GM12878 (cell line): ENCODE data around the gene ATP2C1. TPM values are rescaled to one million over a fixed set of nuclear protein-coding genes. Genes with fewer than 3 reads are reported as not detected.

Source experiments
- BRCA1 ChIP-seq: IDR thresholded peaks from 2 replicates; pipeline ENCODE4 v1.6.1; 2011; ENCODE audit warnings: low read depth, low read length, improper control_type of control experiment
- CBX5 ChIP-seq: sonication (generic); IDR thresholded peaks from 2 replicates; pipeline ENCODE4 v1.6.1; 2016; ENCODE audit warnings: low read depth, moderate library complexity, mild to moderate bottlenecking, inconsistent platforms
- FOS ChIP-seq: IDR thresholded peaks from 3 replicates; pipeline ENCODE4 v1.6.1; 2011; ENCODE audit warnings: borderline replicate concordance; ENCODE audit not compliant: insufficient read length; ENCODE audit errors: extremely low read depth
- MTA2 ChIP-seq: fragments of 450-650 bp; IDR thresholded peaks from 2 replicates; pipeline ENCODE4 v1.6.1; 2016; ENCODE audit warnings: low read depth, mild to moderate bottlenecking, moderate library complexity
- NBN ChIP-seq: fragments of 450-650 bp; IDR thresholded peaks from 2 replicates; pipeline ENCODE4 v1.6.1; 2016
- NRF1 ChIP-seq: conservative IDR thresholded peaks from 2 replicates; pipeline ENCODE4 v1.6.1; 2011; ENCODE audit warnings: mild to moderate bottlenecking, low read depth, low read length, improper control_type of control experiment
- POLR2AphosphoS5 ChIP-seq: IDR thresholded peaks from 2 replicates; pipeline ENCODE4 v1.6.1; 2011; ENCODE audit warnings: mild to moderate bottlenecking, low read length, inconsistent platforms
- SIN3A ChIP-seq: IDR thresholded peaks from 2 replicates; pipeline ENCODE4 v1.6.1; 2012; ENCODE audit warnings: low read depth, low read length, improper control_type of control experiment
- SMC3 ChIP-seq: IDR thresholded peaks from 2 replicates; pipeline ENCODE4 v1.6.1; 2011; ENCODE audit warnings: low read length, improper control_type of control experiment, borderline replicate concordance
- SP1 ChIP-seq: IDR thresholded peaks from one replicate; pipeline ENCODE4 v1.6.1; 2011; ENCODE audit warnings: low read depth, low read length
- SPI1 ChIP-seq: IDR thresholded peaks from 2 replicates; pipeline ENCODE4 v1.6.1; 2011; ENCODE audit warnings: low read depth, mild to moderate bottlenecking, low read length, moderate library complexity, borderline replicate concordance; ENCODE audit not compliant: insufficient read depth
- TCF3 ChIP-seq: IDR thresholded peaks from 2 replicates; pipeline ENCODE4 v1.6.1; 2012; ENCODE audit warnings: low read depth, mild to moderate bottlenecking, low read length, borderline replicate concordance; ENCODE audit not compliant: insufficient read depth
- polyA plus RNA-seq, 11 experiments: library from polyadenylated mRNA; depleted of rRNA in 4 of 11; unstranded in 6 of 11; stranded (reverse) in 5 of 11; fragments of >200 nt; fragmentation: Nextera tagmentation in 4 of 11; fragmentation: Illumina TruSeq in 1 of 11; extraction: Ambion mirVana in 4 of 11; extraction: Trizol in 1 of 11; gene quantifications; 1 replicate in 1 of 11; 2 replicates in 10 of 11; pipeline versions ENCODE4 v1.2.1 to v1.2.3, GENCODE V29; 2011 to 2016; ENCODE audit warnings: inconsistent platforms in 2 of 11, missing spikeins in 2 of 11, low read depth in 1 of 11
- total RNA-seq, 4 experiments: library from RNA; depleted of rRNA in 3 of 4; stranded (reverse); fragments of >200 nt in 3 of 4; fragmentation: Illumina TruSeq in 1 of 4; extraction: Trizol in 1 of 4; gene quantifications; 2 replicates each; pipeline versions ENCODE4 v1.2.1 to v1.2.3, GENCODE V29; 2013 to 2021
- TF ChIP-seq, protein P1 (sequence below): fragments of 450-650 bp; IDR thresholded peaks from 2 replicates; pipeline ENCODE4 v1.6.1; 2017; ENCODE audit warnings: mild to moderate bottlenecking, moderate library complexity
- TF ChIP-seq, protein P2 (sequence below): fragments of 450-650 bp; IDR thresholded peaks from 2 replicates; pipeline ENCODE4 v1.6.1; 2018; ENCODE audit warnings: mild to moderate bottlenecking, low read depth, moderate library complexity; ENCODE audit not compliant: partially characterized antibody
- TF ChIP-seq, protein P3 (sequence below): fragments of 450-650 bp; IDR thresholded peaks from 2 replicates; pipeline ENCODE4 v1.6.1; 2017; ENCODE audit warnings: antibody characterized with exemption, mild to moderate bottlenecking, moderate library complexity

ATP2C1 gene
- total and polyA plus RNA-seq, 10 of the 15 experiments (the other 5 are each of a cell fraction or from before 2014, with no cell fraction given), result 20.6 to 116 (median 55.1) TPM

DNA sequence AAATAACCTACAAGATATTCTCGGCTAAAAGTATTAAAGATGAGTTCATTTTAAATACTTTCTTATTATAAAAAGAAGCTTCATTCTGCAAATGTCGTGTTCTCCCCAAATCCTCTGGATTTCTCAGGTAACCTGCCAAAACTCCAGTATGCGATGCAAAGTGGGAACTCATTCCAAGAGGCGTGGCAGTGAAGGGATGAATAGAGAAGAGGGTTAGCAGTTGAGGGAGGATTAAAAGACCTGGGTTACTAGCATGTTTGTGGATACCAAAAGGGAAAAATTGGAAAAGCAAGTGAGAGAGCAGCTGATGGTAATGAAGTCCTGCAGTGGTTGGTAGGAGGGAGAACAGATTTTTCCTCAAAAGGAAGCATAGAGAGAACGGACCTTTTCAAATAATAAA is 61.6 kb downstream of the ATP2C1 start (continued):
- TF ChIP-seq, protein P1, sequence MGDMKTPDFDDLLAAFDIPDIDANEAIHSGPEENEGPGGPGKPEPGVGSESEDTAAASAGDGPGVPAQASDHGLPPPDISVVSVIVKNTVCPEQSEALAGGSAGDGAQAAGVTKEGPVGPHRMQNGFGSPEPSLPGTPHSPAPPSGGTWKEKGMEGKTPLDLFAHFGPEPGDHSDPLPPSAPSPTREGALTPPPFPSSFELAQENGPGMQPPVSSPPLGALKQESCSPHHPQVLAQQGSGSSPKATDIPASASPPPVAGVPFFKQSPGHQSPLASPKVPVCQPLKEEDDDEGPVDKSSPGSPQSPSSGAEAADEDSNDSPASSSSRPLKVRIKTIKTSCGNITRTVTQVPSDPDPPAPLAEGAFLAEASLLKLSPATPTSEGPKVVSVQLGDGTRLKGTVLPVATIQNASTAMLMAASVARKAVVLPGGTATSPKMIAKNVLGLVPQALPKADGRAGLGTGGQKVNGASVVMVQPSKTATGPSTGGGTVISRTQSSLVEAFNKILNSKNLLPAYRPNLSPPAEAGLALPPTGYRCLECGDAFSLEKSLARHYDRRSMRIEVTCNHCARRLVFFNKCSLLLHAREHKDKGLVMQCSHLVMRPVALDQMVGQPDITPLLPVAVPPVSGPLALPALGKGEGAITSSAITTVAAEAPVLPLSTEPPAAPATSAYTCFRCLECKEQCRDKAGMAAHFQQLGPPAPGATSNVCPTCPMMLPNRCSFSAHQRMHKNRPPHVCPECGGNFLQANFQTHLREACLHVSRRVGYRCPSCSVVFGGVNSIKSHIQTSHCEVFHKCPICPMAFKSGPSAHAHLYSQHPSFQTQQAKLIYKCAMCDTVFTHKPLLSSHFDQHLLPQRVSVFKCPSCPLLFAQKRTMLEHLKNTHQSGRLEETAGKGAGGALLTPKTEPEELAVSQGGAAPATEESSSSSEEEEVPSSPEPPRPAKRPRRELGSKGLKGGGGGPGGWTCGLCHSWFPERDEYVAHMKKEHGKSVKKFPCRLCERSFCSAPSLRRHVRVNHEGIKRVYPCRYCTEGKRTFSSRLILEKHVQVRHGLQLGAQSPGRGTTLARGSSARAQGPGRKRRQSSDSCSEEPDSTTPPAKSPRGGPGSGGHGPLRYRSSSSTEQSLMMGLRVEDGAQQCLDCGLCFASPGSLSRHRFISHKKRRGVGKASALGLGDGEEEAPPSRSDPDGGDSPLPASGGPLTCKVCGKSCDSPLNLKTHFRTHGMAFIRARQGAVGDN, result no peak
- TF ChIP-seq FOS (no peak), TCF3 (no peak), SMC3 (no peak), POLR2AphosphoS5 (no peak), NRF1 (no peak), SP1 (no peak), NBN (no peak), SIN3A (no peak), CBX5 (no peak), BRCA1 (no peak), SPI1 (no peak), MTA2 (no peak)
- TF ChIP-seq, protein P2, sequence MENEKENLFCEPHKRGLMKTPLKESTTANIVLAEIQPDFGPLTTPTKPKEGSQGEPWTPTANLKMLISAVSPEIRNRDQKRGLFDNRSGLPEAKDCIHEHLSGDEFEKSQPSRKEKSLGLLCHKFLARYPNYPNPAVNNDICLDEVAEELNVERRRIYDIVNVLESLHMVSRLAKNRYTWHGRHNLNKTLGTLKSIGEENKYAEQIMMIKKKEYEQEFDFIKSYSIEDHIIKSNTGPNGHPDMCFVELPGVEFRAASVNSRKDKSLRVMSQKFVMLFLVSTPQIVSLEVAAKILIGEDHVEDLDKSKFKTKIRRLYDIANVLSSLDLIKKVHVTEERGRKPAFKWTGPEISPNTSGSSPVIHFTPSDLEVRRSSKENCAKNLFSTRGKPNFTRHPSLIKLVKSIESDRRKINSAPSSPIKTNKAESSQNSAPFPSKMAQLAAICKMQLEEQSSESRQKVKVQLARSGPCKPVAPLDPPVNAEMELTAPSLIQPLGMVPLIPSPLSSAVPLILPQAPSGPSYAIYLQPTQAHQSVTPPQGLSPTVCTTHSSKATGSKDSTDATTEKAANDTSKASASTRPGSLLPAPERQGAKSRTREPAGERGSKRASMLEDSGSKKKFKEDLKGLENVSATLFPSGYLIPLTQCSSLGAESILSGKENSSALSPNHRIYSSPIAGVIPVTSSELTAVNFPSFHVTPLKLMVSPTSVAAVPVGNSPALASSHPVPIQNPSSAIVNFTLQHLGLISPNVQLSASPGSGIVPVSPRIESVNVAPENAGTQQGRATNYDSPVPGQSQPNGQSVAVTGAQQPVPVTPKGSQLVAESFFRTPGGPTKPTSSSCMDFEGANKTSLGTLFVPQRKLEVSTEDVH, result no peak
- TF ChIP-seq, protein P3, sequence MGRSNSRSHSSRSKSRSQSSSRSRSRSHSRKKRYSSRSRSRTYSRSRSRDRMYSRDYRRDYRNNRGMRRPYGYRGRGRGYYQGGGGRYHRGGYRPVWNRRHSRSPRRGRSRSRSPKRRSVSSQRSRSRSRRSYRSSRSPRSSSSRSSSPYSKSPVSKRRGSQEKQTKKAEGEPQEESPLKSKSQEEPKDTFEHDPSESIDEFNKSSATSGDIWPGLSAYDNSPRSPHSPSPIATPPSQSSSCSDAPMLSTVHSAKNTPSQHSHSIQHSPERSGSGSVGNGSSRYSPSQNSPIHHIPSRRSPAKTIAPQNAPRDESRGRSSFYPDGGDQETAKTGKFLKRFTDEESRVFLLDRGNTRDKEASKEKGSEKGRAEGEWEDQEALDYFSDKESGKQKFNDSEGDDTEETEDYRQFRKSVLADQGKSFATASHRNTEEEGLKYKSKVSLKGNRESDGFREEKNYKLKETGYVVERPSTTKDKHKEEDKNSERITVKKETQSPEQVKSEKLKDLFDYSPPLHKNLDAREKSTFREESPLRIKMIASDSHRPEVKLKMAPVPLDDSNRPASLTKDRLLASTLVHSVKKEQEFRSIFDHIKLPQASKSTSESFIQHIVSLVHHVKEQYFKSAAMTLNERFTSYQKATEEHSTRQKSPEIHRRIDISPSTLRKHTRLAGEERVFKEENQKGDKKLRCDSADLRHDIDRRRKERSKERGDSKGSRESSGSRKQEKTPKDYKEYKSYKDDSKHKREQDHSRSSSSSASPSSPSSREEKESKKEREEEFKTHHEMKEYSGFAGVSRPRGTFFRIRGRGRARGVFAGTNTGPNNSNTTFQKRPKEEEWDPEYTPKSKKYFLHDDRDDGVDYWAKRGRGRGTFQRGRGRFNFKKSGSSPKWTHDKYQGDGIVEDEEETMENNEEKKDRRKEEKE, result no peak
